RCC 7860 (cell line): ENCODE results near the gene ZNHIT1.
A peak's percentile ranks its signal among the peaks of the same experiment; 100 is the strongest.

Experiments
- DNase-seq: peaks from one replicate; pipeline ENCODE4 v3.0.0-alpha.2; 2015; ENCODE audit warnings: low spot score
- FAIRE-seq: peaks from 2 replicates; lab custom pipeline; 2012; peaks lifted over from hg19 to GRCh38; lab: Jason Lieb, UNC

ZNHIT1 gene

DNA sequence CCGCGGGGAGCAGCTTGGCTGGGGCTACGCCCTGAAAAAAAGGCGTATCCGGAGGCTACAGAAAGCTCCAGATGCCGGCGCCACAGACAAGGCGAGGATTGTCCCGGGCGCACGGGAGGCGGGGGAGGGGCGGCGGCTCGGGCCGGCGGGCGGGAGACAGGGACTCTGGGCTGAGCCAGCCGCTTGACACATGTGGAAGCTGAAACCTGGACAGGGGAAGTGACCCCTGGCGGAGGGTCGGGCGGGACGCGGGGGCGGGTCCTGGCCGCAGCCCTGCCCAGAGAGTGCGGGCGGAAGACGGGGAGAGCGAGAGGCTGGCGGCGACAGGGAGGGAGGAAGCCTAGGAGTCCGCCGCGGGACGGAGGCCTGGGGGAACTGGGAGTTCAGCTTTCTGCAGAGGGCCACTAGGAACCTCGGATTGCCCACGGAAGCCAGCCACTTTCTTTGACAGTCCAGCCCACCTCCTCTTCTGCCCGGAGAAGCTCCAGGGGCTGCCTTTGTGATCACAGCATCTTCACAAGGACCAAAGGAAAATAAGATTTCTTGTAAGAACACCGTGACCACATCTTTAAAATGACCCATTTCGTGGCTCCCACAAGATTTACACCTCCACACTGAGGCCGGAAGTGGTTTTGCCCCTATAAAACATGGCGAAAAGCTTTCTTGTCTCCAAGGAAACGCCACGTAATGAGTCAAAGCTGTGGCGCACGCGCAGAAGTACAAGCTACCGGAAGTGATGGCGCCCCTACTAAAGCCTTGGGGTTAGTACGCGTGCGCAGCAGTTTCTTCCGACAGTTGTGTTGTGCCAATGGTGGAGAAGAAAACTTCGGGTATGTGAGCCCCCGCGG is at the start of gene ZNHIT1, which contains the start of gene PLOD3:
ZNHIT1 (plus strand) TSS at position 778 of the 848 bp plus-strand sequence; CDS start at position 809, 31 bp downstream.
PLOD3 (minus strand) TSS at position 194 of the 848 bp plus-strand sequence. CDS start 307 bp downstream, outside the sequence.
- peak; percentile 92 for FAIRE-seq
- DNase-seq: peak; percentile 99

- FAIRE-seq (no peak), DNase-seq (no peak)
Observed at GRCh38 chr7:101168412-101169049, 49.4 kb upstream of the ZNHIT1 start.

- peak; percentile 38 for DNase-seq
- FAIRE-seq: no peak
Observed at GRCh38 chr7:101169110-101169837, 48.7 kb upstream of the ZNHIT1 start.

GRCh38 chr7:101169838-101170551 is 48.0 kb upstream of the ZNHIT1 start:
- no peak for FAIRE-seq
- peak; percentile 38 for DNase-seq

DNA sequence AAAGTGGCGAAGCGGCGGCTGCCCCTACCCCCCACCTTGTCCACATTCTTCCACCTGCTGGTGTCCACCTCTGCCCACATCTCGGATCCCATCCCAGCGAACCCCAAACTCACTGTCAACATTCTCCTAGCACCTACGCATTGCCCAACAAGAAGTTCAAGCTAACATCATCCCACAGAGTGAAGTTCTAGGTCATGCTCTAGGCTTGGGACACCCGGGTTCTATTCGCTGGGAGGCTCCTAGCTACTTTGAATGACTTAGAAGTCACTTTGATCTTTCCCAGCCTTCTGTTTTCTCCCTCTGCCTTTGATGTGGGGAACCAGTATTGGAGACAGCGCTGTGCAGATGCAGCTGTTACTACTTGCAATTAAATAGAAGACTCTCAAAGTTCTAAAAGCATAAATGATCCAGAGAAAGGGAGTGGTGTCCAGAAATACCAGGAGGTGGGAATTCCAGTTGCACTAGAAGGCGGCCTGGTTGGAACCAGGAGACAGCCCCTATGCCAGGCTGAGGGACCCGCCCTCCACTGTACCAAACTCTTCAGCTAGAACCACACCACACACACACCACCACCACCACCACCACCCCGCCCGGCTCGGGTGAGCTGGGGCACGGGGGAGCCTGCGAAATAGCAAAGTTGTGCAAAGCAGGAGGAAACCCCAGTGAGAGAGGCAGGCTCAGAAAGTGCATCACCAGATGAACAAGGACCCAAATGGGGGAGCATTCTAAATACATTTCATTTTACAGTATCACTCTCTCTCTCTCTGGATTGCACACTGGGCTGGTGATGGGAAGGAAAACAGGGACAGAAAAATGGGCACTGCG is 47.1 kb upstream of the ZNHIT1 start:
- no peak for FAIRE-seq

DNA sequence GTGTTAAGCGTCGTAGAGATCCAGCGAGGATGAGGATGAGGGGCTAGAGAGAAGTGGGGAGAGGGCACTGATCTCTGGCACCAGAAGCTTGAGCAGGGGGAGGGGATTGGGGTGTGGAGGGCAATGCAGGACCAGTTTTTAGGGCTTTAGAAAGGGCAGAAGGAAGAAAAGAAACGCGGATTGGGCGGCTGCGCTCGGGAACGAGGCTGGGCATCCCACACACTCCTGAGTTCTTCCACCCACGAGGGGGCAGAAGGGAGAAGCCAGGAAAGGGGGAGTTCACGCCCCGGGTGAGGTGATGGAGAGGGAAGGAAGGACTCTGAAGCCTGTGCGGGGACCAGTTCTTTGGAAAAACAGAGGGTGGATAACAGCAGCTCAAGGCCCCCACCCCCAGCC is 46.5 kb upstream of the ZNHIT1 start:
- no peak for FAIRE-seq
- no peak for DNase-seq

More for the DNA sequence above, 47.1 kb upstream of the ZNHIT1 start:
- DNase-seq: no peak

DNA sequence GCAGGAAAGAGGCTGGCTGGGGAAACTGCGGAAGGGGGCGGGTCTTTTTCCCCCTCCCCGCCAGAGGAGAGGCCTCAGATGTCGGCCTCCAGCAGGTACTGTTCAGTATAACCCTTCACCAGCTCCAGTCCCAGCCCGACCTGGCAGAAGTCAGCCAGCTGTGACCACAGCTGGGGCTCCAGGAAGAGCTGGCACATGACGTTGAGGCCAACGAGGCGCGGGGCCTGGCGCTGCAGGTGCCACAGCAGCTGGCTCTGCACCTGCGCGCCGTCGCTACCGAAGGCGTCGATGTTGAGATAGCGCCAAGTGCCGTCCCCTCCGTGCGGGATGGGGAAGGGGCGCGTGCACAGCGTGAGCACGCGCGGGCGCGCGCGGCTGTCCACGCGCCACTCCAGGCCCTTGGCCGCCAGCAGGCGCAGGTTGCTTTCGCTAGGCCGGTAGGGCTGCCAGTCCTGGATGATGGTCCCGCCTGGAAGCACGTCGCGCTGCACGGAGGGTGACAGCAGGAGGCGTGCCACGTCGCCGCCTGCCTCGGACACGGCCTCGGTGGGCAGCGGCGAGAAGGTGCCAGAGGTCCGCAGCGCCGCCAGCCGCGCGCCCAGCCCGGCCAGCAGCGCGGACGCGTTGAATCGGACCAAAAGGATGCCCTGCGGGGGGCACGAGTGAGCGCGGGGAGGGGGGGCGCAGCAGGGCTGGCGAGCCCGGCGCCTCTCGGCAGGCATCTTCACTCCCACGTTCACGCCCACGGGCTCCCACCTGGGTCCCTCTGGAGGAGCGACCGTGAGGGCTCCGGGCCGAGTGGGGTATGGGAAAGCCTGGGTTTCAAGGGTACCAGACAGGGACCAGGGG is 45.7 kb upstream of the ZNHIT1 start:
- DNase-seq: no peak
- no peak for FAIRE-seq

DNA sequence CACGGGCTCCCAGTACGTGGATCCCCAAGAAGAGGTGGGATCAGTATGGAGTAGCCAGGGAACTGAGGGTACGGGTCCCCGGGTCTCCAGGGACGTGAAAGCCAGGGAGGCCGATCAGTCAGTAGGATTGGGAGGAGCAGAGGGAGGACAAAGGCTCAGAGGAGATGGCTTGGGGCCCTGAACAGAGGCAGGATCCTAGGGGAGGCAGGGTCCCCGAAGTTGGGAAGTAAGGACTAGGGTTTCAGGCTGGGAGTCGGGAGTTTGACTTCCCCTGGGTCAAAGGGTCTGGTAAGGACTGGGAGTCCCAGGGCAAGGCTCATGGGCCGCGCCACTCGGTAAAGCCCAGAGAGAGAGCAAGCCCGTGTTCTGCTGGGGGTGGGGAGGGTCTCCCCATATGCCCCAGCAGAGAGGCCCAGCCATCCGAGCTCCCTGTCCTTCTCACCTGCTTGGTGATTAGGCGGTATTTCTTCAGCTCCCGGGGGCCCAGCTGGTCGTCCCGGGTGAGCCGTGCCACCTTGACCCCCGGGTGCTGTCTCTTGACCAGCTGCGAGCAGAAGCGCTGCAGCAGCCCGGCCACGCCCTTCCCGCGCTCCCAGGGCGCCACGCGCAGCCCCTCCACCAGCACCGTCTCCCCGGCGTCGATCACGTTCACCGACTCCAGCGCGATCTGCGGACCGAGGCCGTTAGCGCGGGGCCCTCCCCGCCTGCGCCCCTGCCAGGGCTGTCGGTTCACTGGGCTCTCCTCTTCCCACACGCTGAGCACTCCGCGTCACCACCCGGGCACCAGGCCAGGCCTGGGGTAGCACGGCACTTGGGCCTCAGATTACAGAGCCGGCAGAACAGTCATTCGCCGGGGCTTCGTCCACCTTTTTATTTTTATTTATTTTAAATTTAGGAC is 44.9 kb upstream of the ZNHIT1 start:
- DNase-seq: peak; percentile 82
- FAIRE-seq: peak; percentile 63

DNA sequence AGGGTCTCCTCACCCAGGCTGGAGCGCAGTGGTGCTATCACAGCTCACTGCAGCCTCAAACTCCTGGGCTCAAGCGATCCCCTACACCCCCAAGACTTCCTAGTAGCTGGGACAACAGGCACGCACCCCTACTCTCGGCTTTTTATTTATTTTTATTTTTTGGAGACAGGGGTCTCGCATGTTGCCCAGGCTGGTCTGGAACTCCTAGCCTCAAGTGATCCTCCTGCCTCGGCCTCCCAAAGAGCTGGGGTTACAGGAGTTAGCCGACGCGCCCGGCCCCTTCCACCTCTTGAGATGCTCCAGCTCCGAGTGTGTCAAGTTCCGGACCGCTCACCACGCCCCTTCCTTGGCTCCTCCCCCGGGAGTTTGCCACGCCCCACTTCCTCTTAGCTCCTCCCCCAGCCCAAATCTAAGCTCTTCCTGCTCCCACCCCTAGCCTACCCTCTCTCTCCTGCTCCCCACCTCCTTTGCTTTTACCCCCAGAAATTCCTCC is 44.2 kb upstream of the ZNHIT1 start:
- FAIRE-seq: no peak

GRCh38 chr7:101174322-101174854 is 43.6 kb upstream of the ZNHIT1 start:
- DNase-seq (no peak), FAIRE-seq (no peak)

More for the DNA sequence above, 44.2 kb upstream of the ZNHIT1 start:
- peak; percentile 19 for DNase-seq

GRCh38 chr7:101175664-101176063 is 42.3 kb upstream of the ZNHIT1 start:
- no peak for FAIRE-seq
- no peak for DNase-seq

DNA sequence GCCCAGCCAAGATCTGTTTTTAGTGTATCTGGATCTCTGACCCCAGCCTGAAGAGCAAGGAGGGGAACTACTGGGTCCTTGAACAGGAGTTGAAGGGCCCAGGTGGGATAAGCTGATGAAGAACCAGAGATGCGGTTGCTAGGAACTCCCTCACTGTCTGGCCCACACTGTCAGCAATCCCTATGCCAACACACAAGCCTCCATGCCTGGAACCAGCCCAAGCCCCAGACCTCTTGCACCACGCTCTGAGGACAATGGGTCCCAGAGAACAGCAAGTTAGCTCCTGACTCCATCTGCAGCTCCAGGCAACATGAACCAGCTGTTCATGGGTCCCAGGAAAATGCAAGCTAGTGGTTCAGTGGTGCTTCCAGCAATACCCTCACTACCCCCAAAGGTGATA is 40.3 kb upstream of the ZNHIT1 start:
- DNase-seq: no peak
- FAIRE-seq: no peak

DNA sequence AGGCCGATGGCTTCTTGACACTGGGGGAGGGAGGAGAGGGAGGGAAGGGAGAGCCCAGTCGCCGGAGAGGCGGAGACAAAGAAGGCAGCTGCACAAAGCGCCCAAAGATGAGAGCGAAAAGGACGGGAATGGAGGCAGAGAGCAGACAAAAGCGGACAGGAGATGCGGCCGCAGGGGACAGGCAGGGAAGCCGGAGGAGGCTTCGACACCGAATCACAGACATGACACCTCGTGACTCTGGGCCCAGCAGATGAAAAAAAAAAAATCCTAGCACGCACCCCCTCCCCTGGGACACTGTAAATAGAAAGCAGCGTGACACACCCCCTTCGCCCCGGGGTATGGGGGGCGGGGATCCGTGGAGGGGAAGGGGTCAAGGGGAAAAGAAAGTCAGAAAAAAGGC is 38.8 kb upstream of the ZNHIT1 start:
- FAIRE-seq (no peak), DNase-seq (no peak)

DNA sequence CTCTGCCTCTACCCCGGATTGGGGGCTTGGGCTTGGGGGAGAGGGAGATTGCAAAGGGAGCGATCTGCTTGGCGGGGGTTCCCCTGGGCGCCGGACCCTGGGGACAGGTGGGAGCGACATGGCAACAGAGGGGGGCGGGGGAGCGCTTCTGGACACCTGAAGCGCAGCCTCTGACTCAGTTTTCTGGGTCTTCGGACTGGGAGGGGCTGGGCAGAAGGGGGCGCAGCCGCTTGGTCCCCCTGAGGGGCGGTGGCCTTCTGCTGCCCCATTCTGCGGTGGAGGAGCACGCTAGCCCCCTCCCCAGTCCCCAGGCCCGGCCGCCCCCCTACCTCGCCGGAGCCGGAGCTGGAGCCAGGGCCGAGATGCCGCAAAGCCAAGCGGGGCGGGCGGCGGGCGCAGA is 38.3 kb upstream of the ZNHIT1 start:
- no peak for DNase-seq
- FAIRE-seq: no peak

DNA sequence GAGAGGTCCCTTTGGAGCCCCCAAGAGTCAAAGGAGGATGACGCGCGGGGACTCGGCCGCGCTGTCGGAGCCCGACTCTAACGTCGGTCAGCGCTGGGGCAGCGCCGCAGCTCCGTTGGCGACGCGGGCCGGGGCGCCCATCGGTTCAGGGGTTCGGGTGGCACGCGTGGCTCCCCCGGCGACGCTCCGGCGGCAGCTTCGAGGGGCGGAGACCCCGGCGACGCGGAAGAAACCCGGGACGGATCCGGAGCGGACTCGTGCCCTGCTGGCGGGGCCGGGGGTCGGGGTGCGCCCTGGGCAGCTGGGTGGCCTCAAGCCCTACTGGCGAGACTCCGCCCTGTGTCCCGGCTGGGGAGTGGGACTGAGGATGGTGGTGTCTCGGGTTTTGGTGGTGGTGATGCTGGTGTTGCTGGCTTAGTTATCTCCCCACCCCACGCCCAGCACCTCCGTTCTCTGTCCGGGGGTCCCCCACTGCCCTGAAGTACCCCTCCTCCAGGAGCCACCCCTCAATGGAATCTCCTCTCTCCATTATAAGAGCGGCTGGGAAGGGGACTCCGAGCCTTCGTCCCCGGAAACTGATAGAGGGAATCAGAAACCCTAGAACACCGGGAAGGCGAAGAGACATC is 37.7 kb upstream of the ZNHIT1 start, which contains the start of gene NAT16:
NAT16 (minus strand) TSS at position 164 of the 626 bp plus-strand sequence. CDS start 5,486 bp downstream, outside the sequence.
- no peak for FAIRE-seq
- DNase-seq: no peak

GRCh38 chr7:101185258-101185839 is 32.6 kb upstream of the ZNHIT1 start:
- FAIRE-seq (peak; percentile 72), DNase-seq (peak; percentile 77)
